Skeletal muscle satellite cell (primary cell): Measurements from ENCODE around the gene PARK7.

ENCODE experiments used
- H3K27me3 ChIP-seq: 2 replicates; pipeline ENCODE4 v1.7.0; 2013; ENCODE audit warnings: low read length; ENCODE audit not compliant: control insufficient read depth, insufficient read depth
- H3K36me3 ChIP-seq: 2 replicates; pipeline ENCODE4 v1.7.0; 2013; ENCODE audit warnings: mild to moderate bottlenecking, control low read depth, low read length; ENCODE audit not compliant: insufficient read depth
- H3K4me1 ChIP-seq: 2 replicates; pipeline ENCODE4 v1.7.0; 2013; ENCODE audit warnings: low read length; ENCODE audit not compliant: control insufficient read depth, insufficient read depth
- H3K4me2 ChIP-seq: 2 replicates; pipeline ENCODE4 v1.7.0; 2013; ENCODE audit warnings: mild to moderate bottlenecking, low read length
- H3K4me3 ChIP-seq: 2 replicates; pipeline ENCODE4 v1.7.0; 2013; ENCODE audit warnings: low read length
- H3K9ac ChIP-seq: 2 replicates; pipeline ENCODE4 v1.7.0; 2013; ENCODE audit warnings: mild to moderate bottlenecking, low read depth, low read length, moderate library complexity
- H3K9me3 ChIP-seq: replicated peaks from 2 replicates; pipeline ENCODE4 v1.7.0; 2013; ENCODE audit warnings: mild to moderate bottlenecking, control low read depth, low read length

PARK7 gene

GRCh38 chr1:8021676-8022266 is 60.3 kb downstream of the PARK7 start:
- H3K9ac ChIP-seq = peak overlapping the region; percentile 92
- H3K36me3 ChIP-seq = peaks cover 46% of the 10 kb centered on the region
- no peaks in the 10 kb centered on the region for H3K9me3 ChIP-seq
- H3K4me3 ChIP-seq = peak overlapping the region; percentile 75
- peaks cover 72% of the 10 kb centered on the region for H3K4me1 ChIP-seq
- no peaks in the 10 kb centered on the region for H3K27me3 ChIP-seq
- peak overlapping the region; percentile 80 for H3K4me2 ChIP-seq

GRCh38 chr1:8022395-8023286 is 61.1 kb downstream of the PARK7 start:
- Histone ChIP-seq H3K9ac (peak overlapping the region; percentile 92), H3K4me3 (peak overlapping the region; percentile 75), H3K27me3 (no peaks in the 10 kb centered on the region), H3K4me1 (peaks cover 72% of the 10 kb centered on the region), H3K9me3 (no peaks in the 10 kb centered on the region), H3K4me2 (peak overlapping the region; percentile 80), H3K36me3 (peaks cover 46% of the 10 kb centered on the region)

GRCh38 chr1:8023287-8023994 is 61.9 kb downstream of the PARK7 start:
- H3K36me3 ChIP-seq = peaks cover 46% of the 10 kb centered on the region
- peak overlapping the region; percentile 75 for H3K4me3 ChIP-seq
- H3K27me3 ChIP-seq = no peaks in the 10 kb centered on the region
- peaks cover 72% of the 10 kb centered on the region for H3K4me1 ChIP-seq
- H3K9me3 ChIP-seq = no peaks in the 10 kb centered on the region
- peak overlapping the region; percentile 80 for H3K4me2 ChIP-seq
- H3K9ac ChIP-seq = peak overlapping the region; percentile 92

GRCh38 chr1:8023995-8024313 is 62.4 kb downstream of the PARK7 start:
- H3K9ac ChIP-seq = peak overlapping the region; percentile 92

GRCh38 chr1:8024329-8024728 is 62.8 kb downstream of the PARK7 start:
- peaks cover 40% of the 10 kb centered on the region for H3K36me3 ChIP-seq
- peak overlapping the region; percentile 75 for H3K4me3 ChIP-seq
- H3K4me2 ChIP-seq = peak overlapping the region; percentile 80
- peaks cover 72% of the 10 kb centered on the region for H3K4me1 ChIP-seq
- peak overlapping the region; percentile 92 for H3K9ac ChIP-seq
- no peaks in the 10 kb centered on the region for H3K9me3 ChIP-seq
- no peaks in the 10 kb centered on the region for H3K27me3 ChIP-seq

More at GRCh38 chr1:8023995-8024313, 62.4 kb downstream of the PARK7 start:
- H3K4me1 ChIP-seq = peaks cover 72% of the 10 kb centered on the region
- peak overlapping the region; percentile 80 for H3K4me2 ChIP-seq
- peak overlapping the region; percentile 75 for H3K4me3 ChIP-seq
- H3K27me3 ChIP-seq = no peaks in the 10 kb centered on the region
- H3K9me3 ChIP-seq = no peaks in the 10 kb centered on the region
- H3K36me3 ChIP-seq = peaks cover 44% of the 10 kb centered on the region

GRCh38 chr1:8025061-8025670 is 63.7 kb downstream of the PARK7 start:
- peak overlapping the region; percentile 75 for H3K4me3 ChIP-seq
- H3K4me1 ChIP-seq = peaks cover 63% of the 10 kb centered on the region
- H3K4me2 ChIP-seq = peak overlapping the region; percentile 80
- peaks cover 32% of the 10 kb centered on the region for H3K36me3 ChIP-seq
- no peaks in the 10 kb centered on the region for H3K9me3 ChIP-seq
- peak overlapping the region; percentile 92 for H3K9ac ChIP-seq
- no peaks in the 10 kb centered on the region for H3K27me3 ChIP-seq

GRCh38 chr1:8025671-8026144 is 64.2 kb downstream of the PARK7 start:
- peak overlapping the region; percentile 92 for H3K9ac ChIP-seq
- peaks cover 58% of the 10 kb centered on the region for H3K4me1 ChIP-seq
- peaks cover 30% of the 10 kb centered on the region for H3K36me3 ChIP-seq
- no peaks in the 10 kb centered on the region for H3K9me3 ChIP-seq
- H3K4me3 ChIP-seq = peak overlapping the region; percentile 75
- no peaks in the 10 kb centered on the region for H3K27me3 ChIP-seq
- H3K4me2 ChIP-seq = peak overlapping the region; percentile 80

- H3K9me3 ChIP-seq = no peaks in the 10 kb centered on the region
- H3K36me3 ChIP-seq = peaks cover 27% of the 10 kb centered on the region
- peak within 1 kb of the TSS; percentile 89 for H3K4me2 ChIP-seq
- H3K4me1 ChIP-seq = peaks cover 52% of the 10 kb centered on the region
- H3K4me3 ChIP-seq = peak within 1 kb of the TSS; percentile 75
- no peaks in the 10 kb centered on the region for H3K27me3 ChIP-seq
- peak within 1 kb of the TSS; percentile 92 for H3K9ac ChIP-seq
Observed at GRCh38 chr1:8026153-8026975, 64.9 kb downstream of the PARK7 start, which contains the start of gene ERRFI1. Gene ERRFI1, minus strand, starts transcription at chr1:8026309. Its CDS starts 10,690 bp downstream, at chr1:8015619.

- peak overlapping the region; percentile 89 for H3K4me2 ChIP-seq
- H3K4me1 ChIP-seq = peaks cover 49% of the 10 kb centered on the region
- H3K9ac ChIP-seq = peak overlapping the region; percentile 92
- H3K36me3 ChIP-seq = peaks cover 19% of the 10 kb centered on the region
- no peaks in the 10 kb centered on the region for H3K9me3 ChIP-seq
- H3K27me3 ChIP-seq = no peaks in the 10 kb centered on the region
- peak overlapping the region; percentile 67 for H3K4me3 ChIP-seq
Observed at GRCh38 chr1:8026976-8027747, 65.7 kb downstream of the PARK7 start.
